H1 (cell line): ENCODE results near the gene PROK1. TPM values are rescaled to one million over a fixed set of nuclear protein-coding genes. Genes with fewer than 3 reads are reported as not detected.
A peak's percentile ranks its signal among the peaks of the same experiment; 100 is the strongest.

Source experiments
- CTCF ChIA-PET: fragments of 300-600 bp; sonication (Branson Sonifier 250); formaldehyde crosslinking; loops from one replicate; lab custom pipeline; 2021; ENCODE audit not compliant: partially characterized antibody; lab: Charles Lee
- POLR2A ChIA-PET: fragments of 300-600 bp; sonication (Branson Sonifier 250); formaldehyde crosslinking; loops from one replicate; lab custom pipeline; 2021; ENCODE audit warnings: inconsistent platforms; ENCODE audit not compliant: partially characterized antibody; lab: Charles Lee
- DNase-seq, 2 experiments: peaks; one replicate each; pipeline versions ENCODE4 v3.0.0 to v3.0.0-alpha.2; 2010 to 2022; ENCODE audit warnings: low spot score in 2 of 2, low read depth in 1 of 2, mixed read lengths in 1 of 2
- FAIRE-seq: peaks from 2 replicates; lab custom pipeline; 2011; peaks lifted over from hg19 to GRCh38; lab: Jason Lieb, UNC
- H2AFZ ChIP-seq: 2 replicates; pipeline ENCODE4 v1.8.1; 2012; ENCODE audit warnings: low read length, inconsistent platforms
- H2AK5ac ChIP-seq: 2 replicates; pipeline ENCODE4 v1.6.1; 2013; ENCODE audit warnings: low read depth, low read length
- H2BK120ac ChIP-seq: replicated peaks from 2 replicates; pipeline ENCODE3; 2013; ENCODE audit warnings: low read depth, low read length, inconsistent platforms
- H2BK12ac ChIP-seq: 2 replicates; pipeline ENCODE4 v1.6.1; 2013; ENCODE audit warnings: low read depth, low read length
- H2BK15ac ChIP-seq: 2 replicates; pipeline ENCODE4 v1.6.1; 2013; ENCODE audit warnings: low read length
- H2BK20ac ChIP-seq: 2 replicates; pipeline ENCODE4 v1.6.1; 2013; ENCODE audit warnings: low read length
- H2BK5ac ChIP-seq: 2 replicates; pipeline ENCODE4 v1.6.1; 2013; ENCODE audit warnings: low read depth, low read length
- H3K14ac ChIP-seq: 2 replicates; pipeline ENCODE4 v1.6.1; 2013; ENCODE audit warnings: inconsistent platforms; ENCODE audit not compliant: insufficient read length
- H3K18ac ChIP-seq: 2 replicates; pipeline ENCODE4 v1.6.1; 2013; ENCODE audit warnings: low read length; ENCODE audit errors: extremely low read depth
- H3K23ac ChIP-seq: 2 replicates; pipeline ENCODE4 v1.6.1; 2013; ENCODE audit warnings: inconsistent platforms; ENCODE audit not compliant: insufficient read length
- H3K23me2 ChIP-seq: 2 replicates; pipeline ENCODE4 v1.6.1; 2013; ENCODE audit warnings: low read depth, low read length
- H3K27ac ChIP-seq: 2 replicates; pipeline ENCODE4 v1.6.1; 2011; ENCODE audit warnings: low read depth, low read length, inconsistent platforms
- H3K27me3 ChIP-seq, 4 experiments: replicated peaks in 1 of 4; 1 replicate in 1 of 4; 2 replicates in 3 of 4; pipeline versions ENCODE4 v1.6.1 to v1.8.1; 2011 to 2013; ENCODE audit warnings: low read length in 3 of 4, mild to moderate bottlenecking in 3 of 4, inconsistent platforms in 2 of 4, mixed read lengths in 2 of 4, moderate library complexity in 1 of 4; ENCODE audit not compliant: control insufficient read depth in 3 of 4, insufficient read depth in 3 of 4; ENCODE audit errors: extremely low read depth in 1 of 4
- H3K36me3 ChIP-seq, 4 experiments: 2 replicates each; pipeline versions ENCODE4 v1.6.1 to v1.8.1; 2011 to 2013; ENCODE audit warnings: mild to moderate bottlenecking in 4 of 4, low read length in 3 of 4, moderate library complexity in 2 of 4, control low read depth in 1 of 4, inconsistent platforms in 1 of 4; ENCODE audit not compliant: insufficient read depth in 4 of 4, control insufficient read depth in 2 of 4
- H3K4ac ChIP-seq: replicated peaks from 2 replicates; pipeline ENCODE3; 2013; ENCODE audit warnings: low read length, low read depth, mixed read lengths, inconsistent platforms; ENCODE audit not compliant: insufficient read length
- H3K4me1 ChIP-seq, 4 experiments: replicated peaks in 1 of 4; 1 replicate in 1 of 4; 2 replicates in 3 of 4; pipeline versions ENCODE4 v1.6.1 to v1.8.1; 2011 to 2013; ENCODE audit warnings: low read length in 3 of 4, inconsistent platforms in 2 of 4, mixed read lengths in 1 of 4; ENCODE audit not compliant: insufficient read depth in 4 of 4, control insufficient read depth in 3 of 4
- H3K4me2 ChIP-seq, 2 experiments: 2 replicates each; pipeline versions ENCODE4 v1.6.1 to v1.8.1; 2011 to 2013; ENCODE audit warnings: low read depth in 2 of 2, low read length in 2 of 2, control low read depth in 1 of 2, inconsistent platforms in 1 of 2, mild to moderate bottlenecking in 1 of 2; ENCODE audit not compliant: insufficient read depth in 1 of 2
- H3K4me3 ChIP-seq, 4 experiments: fragments of 200-600, 300-600 bp in 1 of 4; sonication (generic), shearing (Covaris generic), sonication (Bioruptor Twin) in 1 of 4; 2 replicates each; pipeline versions ENCODE4 v1.5.1 to v1.8.1; 2011 to 2016; ENCODE audit warnings: low read length in 4 of 4, low read depth in 3 of 4, control low read depth in 2 of 4, inconsistent platforms in 2 of 4, mild to moderate bottlenecking in 2 of 4, mixed read lengths in 1 of 4, moderate library complexity in 1 of 4; ENCODE audit not compliant: insufficient read depth in 2 of 4; ENCODE audit errors: extremely low read depth in 1 of 4
- H3K56ac ChIP-seq: replicated peaks from 2 replicates; pipeline ENCODE3; 2013; ENCODE audit warnings: low read depth, mild to moderate bottlenecking, mixed read lengths, low read length, inconsistent platforms; ENCODE audit not compliant: insufficient read length
- H3K79me1 ChIP-seq: 2 replicates; pipeline ENCODE4 v1.6.1; 2013; ENCODE audit warnings: low read depth, low read length, control low read depth
- H3K79me2 ChIP-seq, 2 experiments: 2 replicates each; pipeline versions ENCODE4 v1.6.1 to v1.8.1; 2012 to 2013; ENCODE audit warnings: low read length in 2 of 2, mild to moderate bottlenecking in 2 of 2, inconsistent platforms in 1 of 2; ENCODE audit not compliant: insufficient read depth in 2 of 2, control insufficient read depth in 1 of 2
- H3K9ac ChIP-seq, 4 experiments: replicated peaks in 1 of 4; 1 replicate in 1 of 4; 2 replicates in 3 of 4; pipeline versions ENCODE4 v1.6.1 to v1.8.1; 2011 to 2013; ENCODE audit warnings: low read depth in 3 of 4, low read length in 3 of 4, control low read depth in 2 of 4, mild to moderate bottlenecking in 2 of 4, moderate library complexity in 2 of 4, inconsistent platforms in 1 of 4; ENCODE audit errors: extremely low read depth in 1 of 4
- H3K9me3 ChIP-seq, 2 experiments: 2 replicates each; pipeline versions ENCODE4 v1.6.1 to v1.8.1; 2012 to 2013; ENCODE audit warnings: mild to moderate bottlenecking in 2 of 2, moderate library complexity in 2 of 2, control low read depth in 1 of 2, inconsistent platforms in 1 of 2, low read depth in 1 of 2, low read length in 1 of 2, mixed read lengths in 1 of 2; ENCODE audit not compliant: insufficient read depth in 2 of 2
- H4K20me1 ChIP-seq, 2 experiments: replicated peaks in 1 of 2; 2 replicates each; pipeline versions ENCODE3 to v1.8.1; 2011 to 2013; ENCODE audit warnings: inconsistent platforms in 2 of 2, low read length in 2 of 2, mild to moderate bottlenecking in 1 of 2; ENCODE audit not compliant: insufficient read depth in 2 of 2, control insufficient read depth in 1 of 2
- H4K5ac ChIP-seq: 2 replicates; pipeline ENCODE4 v1.6.1; 2013; ENCODE audit warnings: low read length, low read depth, mixed read lengths, inconsistent platforms; ENCODE audit not compliant: insufficient read length
- H4K8ac ChIP-seq: 2 replicates; pipeline ENCODE4 v1.8.0; 2013; ENCODE audit warnings: mild to moderate bottlenecking, moderate library complexity, low read length, inconsistent platforms; ENCODE audit not compliant: insufficient read depth; ENCODE audit errors: extremely low read depth
- H4K91ac ChIP-seq: replicated peaks from 2 replicates; pipeline ENCODE3; 2013; ENCODE audit warnings: low read length, mixed read lengths, inconsistent platforms; ENCODE audit not compliant: insufficient read length
- SP1 ChIP-seq: IDR thresholded peaks from 2 replicates; pipeline ENCODE4 v1.6.1; 2011; ENCODE audit warnings: low read depth, low read length
- WGBS, 2 experiments: shearing (Covaris generic) in 1 of 2; methylation state at CpG; one replicate each; pipeline versions ENCODE4 v1.1.6 to v1.1.7; 2013 to 2015; ENCODE audit warnings: low lambda C conversion rate in 2 of 2, mixed read lengths in 2 of 2, inconsistent platforms in 1 of 2, low coverage in 1 of 2, missing lambda C conversion rate in 1 of 2; ENCODE audit not compliant: insufficient replicate concordance in 2 of 2, insufficient coverage in 1 of 2, insufficient read length in 1 of 2; ENCODE audit errors: extremely low coverage in 1 of 2, missing lambda C conversion rate in 1 of 2; 5-methylcytosine and 5-hydroxymethylcytosine counted together
- polyA plus RNA-seq, 7 experiments: library from polyadenylated mRNA; depleted of rRNA in 3 of 7; stranded (reverse) in 5 of 7; unstranded in 2 of 7; fragments of >200 nt in 5 of 7; fragments of 200-250 nt in 2 of 7; gene quantifications; 1 replicate in 5 of 7; 2 replicates in 1 of 7; 4 replicates in 1 of 7; pipeline versions ENCODE4 v1.2.1 to v1.2.3, GENCODE V29; 2011 to 2013; ENCODE audit warnings: missing spikeins in 2 of 7, mixed read lengths in 2 of 7
- total RNA-seq: library from RNA; stranded (reverse); fragmentation: NEBNext Ultra II Directional; extraction: Animal tissue kit (Norgen Biotek cat#: 25700); gene quantifications from 2 replicates; pipeline ENCODE4 v1.2.1, GENCODE V29; 2021

PROK1 gene
- total and polyA plus RNA-seq, 2 of the 8 experiments (the other 6 are each of a cell fraction or from before 2014, with no cell fraction given) = 0.12 TPM; not detected in 1

DNA sequence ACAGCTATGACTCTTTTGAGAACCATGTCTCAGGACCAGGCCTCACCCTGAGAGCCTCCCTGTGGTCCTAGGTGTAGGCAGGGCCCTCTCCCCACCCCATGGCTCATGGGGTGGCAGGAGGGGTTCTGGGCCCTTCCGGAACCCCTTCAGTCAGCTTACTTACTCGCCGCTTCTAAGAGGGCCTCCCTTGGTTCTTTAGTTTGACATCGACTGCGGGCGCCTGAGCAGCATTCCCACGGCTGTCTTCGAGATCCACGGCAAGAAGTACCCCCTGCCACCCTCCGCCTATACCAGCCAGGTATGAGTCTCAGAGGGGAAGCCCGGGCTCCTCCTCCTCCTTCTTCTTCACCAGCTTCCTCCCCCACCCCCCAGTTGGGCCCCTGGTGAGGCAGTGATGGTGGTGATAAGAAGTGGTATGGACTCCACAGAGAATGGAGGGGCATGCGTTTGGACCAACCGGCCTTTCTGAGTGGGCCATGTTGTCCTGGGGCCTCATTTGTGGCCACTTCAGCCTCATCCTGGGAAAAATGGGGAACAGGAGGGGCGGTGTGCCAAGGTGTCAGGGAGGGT is 39.1 kb downstream of the PROK1 start:
- Histone ChIP-seq H3K56ac (no peak overlapping the region), H4K5ac (no peak overlapping the region), H2BK12ac (no peak overlapping the region), H4K20me1 (no peaks in the 10 kb centered on the region), H2BK20ac (no peak overlapping the region), H3K4me2 (no peak overlapping the region), H3K4me1 (peaks cover 4 to 15% (median 7%) of the 10 kb centered on the region in 4 experiments; a peak in 6 of 7 replicates), H3K4ac (no peak overlapping the region), H3K14ac (no peak overlapping the region), H3K27ac (no peak overlapping the region), H2AK5ac (no peak overlapping the region), H3K9ac (no peak overlapping the region), H3K79me2 (no peaks in the 10 kb centered on the region), H3K79me1 (no peaks in the 10 kb centered on the region), H3K4me3 (no peak overlapping the region), H2BK15ac (no peak overlapping the region), H3K23ac (no peak overlapping the region), H4K91ac (peak overlapping the region; percentile 32), H3K23me2 (no peaks in the 10 kb centered on the region), H3K27me3 (no peaks in the 10 kb centered on the region), H4K8ac (no peak overlapping the region), H3K9me3 (no peaks in the 10 kb centered on the region), H3K36me3 (no peaks in the 10 kb centered on the region), H2BK120ac (no peak overlapping the region), H2AFZ (no peak overlapping the region), H3K18ac (no peak overlapping the region), H2BK5ac (no peak overlapping the region)
- FAIRE-seq (no peak), DNase-seq (no peak)
- ChIA-PET CTCF (interaction anchor here (0.6 to 1.0 kb wide), 4 partner anchors 9 to 82 kb away, joined by 3 to 4 read pairs (median 3); no protein-coding TSS in a partner anchor), POLR2A (no interaction called here)
- 90% methylated on average over 11 of the region's 14 CpGs; no CpG with 5 or more reads in 1 of the 2 experiments for WGBS, 2 experiments
- TF ChIP-seq SP1 = 0 out of 2 replicates have a peak, but pooled peaks have one; percentile 43
